Retinal pigment epithelial cell (primary cell): ENCODE measurements around the gene CLDN2.
A peak's percentile ranks its signal among the peaks of the same experiment; 100 is the strongest.

Experiments
- DNase-seq: peaks from one replicate; pipeline ENCODE4 v3.0.0-alpha.2; 2010; ENCODE audit warnings: low read depth
- H3K4me3 ChIP-seq: 2 replicates; pipeline ENCODE4 v1.5.1; 2011; ENCODE audit warnings: mild to moderate bottlenecking, low read length, control low read depth, moderate library complexity
- TF ChIP-seq, protein P1 (sequence below): conservative IDR thresholded peaks from 2 replicates; pipeline ENCODE4 v1.5.1; 2011; ENCODE audit warnings: low read depth, low read length, control low read depth, inconsistent platforms

CLDN2 gene

DNA sequence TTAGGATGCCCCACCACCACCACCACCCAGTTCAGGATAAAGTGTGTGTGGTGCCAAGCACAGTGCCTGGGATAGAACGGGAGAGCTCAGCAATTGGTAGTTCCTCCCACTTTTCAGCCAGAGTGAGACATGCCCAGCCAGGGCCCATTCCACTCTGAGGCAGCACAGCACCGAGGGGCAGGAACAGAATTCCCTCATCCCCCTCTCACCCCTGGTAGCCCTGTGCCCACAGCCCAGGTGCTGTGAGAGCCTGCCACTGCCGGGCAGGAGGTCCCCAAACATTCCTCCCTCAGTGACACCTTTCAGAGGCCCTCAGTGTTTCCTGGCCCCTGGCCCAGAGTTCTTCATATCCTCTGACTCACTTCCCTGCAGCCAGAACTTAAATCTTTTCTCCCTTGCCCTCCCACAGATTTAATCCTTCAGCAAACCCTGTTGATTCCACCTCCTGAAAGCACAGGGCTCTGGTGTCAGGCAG is 25.2 kb upstream of the CLDN2 start:
- H3K4me3 ChIP-seq = no peak overlapping the region
- TF ChIP-seq, protein P1, sequence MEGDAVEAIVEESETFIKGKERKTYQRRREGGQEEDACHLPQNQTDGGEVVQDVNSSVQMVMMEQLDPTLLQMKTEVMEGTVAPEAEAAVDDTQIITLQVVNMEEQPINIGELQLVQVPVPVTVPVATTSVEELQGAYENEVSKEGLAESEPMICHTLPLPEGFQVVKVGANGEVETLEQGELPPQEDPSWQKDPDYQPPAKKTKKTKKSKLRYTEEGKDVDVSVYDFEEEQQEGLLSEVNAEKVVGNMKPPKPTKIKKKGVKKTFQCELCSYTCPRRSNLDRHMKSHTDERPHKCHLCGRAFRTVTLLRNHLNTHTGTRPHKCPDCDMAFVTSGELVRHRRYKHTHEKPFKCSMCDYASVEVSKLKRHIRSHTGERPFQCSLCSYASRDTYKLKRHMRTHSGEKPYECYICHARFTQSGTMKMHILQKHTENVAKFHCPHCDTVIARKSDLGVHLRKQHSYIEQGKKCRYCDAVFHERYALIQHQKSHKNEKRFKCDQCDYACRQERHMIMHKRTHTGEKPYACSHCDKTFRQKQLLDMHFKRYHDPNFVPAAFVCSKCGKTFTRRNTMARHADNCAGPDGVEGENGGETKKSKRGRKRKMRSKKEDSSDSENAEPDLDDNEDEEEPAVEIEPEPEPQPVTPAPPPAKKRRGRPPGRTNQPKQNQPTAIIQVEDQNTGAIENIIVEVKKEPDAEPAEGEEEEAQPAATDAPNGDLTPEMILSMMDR = no peak
- peak; percentile 71 for DNase-seq

DNA sequence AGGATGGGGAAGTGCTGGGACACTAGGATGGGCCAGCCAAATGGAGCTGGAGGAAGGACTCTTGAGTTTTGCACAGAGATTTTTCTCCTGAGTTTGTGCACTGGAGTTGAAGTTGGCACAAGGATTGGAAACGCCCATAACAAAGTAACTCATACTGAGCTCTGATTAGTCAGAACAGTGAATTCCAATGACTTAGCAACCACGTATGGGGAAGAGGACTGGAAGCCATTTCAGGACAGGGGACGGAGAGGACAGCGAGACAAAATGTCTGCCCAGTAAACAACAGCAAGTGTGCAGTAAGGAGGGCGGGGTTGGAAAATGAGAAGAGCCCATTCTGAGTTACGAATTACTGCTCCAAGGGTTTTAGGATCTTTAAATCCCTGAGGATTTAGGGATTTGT is 22.9 kb upstream of the CLDN2 start:
- TF ChIP-seq, protein P1 = no peak
- DNase-seq = no peak
- no peak overlapping the region for H3K4me3 ChIP-seq

DNA sequence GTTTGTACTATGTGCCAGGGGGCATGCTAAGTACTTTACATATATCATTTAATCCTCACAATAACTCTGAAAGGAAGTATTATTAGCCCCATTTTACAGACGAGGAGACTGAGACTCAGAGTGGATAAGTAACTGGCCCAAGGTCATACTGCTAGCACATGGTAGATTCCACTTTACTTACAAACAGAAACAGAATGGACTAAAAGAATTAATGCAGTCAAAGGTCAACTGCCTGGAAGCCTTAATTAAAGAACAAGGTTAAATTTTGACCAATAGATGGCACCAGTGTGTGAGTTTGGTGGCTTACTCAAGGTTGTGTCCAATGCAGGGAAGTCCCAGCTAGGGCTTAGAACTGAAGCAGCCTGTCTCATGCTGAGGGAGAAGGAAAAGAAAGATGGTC is 21.7 kb upstream of the CLDN2 start:
- TF ChIP-seq, protein P1 = peak; percentile 33
- no peak for DNase-seq
- no peak overlapping the region for H3K4me3 ChIP-seq

DNA sequence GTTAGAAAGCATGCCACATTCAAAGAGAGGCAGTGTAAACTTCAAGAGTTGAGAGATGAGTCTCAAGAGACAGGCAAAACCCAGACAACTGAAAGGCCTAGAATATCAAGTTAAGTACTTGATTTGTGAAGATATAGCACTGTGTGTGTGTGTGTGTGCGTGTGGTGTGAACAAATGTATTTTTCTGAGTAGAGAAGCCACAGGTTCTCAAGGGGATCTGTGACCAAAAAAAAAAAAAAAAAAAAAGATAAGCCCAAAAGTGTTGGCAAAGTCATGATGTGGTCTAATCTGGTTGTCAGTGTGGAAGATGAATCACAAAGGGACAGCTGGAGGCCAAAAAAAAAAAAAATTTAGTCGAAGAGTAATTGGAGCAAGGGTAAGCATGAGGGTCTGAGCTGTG is 20.9 kb upstream of the CLDN2 start:
- TF ChIP-seq, protein P1 = no peak
- no peak overlapping the region for H3K4me3 ChIP-seq
- no peak for DNase-seq

DNA sequence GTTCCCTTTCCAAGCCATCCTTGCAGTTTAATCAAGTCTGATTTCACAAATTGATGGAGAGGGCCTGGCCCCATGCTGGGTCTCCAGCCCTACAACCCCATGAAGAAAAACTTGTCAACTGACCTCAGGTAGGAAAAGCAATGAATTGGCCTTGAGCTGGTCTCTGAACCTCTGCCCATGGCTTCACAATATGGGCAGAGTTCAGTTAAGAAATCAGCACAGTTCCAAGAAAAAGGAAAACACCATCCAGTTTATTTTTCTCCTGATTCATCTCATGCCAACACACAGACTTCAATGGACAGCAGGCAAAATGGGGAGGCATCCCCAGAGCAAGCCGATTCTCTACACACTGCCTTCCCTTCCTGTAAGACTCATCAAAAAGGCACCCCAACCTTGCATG is 20.4 kb upstream of the CLDN2 start:
- TF ChIP-seq, protein P1 = no peak
- no peak overlapping the region for H3K4me3 ChIP-seq
- DNase-seq = no peak

DNA sequence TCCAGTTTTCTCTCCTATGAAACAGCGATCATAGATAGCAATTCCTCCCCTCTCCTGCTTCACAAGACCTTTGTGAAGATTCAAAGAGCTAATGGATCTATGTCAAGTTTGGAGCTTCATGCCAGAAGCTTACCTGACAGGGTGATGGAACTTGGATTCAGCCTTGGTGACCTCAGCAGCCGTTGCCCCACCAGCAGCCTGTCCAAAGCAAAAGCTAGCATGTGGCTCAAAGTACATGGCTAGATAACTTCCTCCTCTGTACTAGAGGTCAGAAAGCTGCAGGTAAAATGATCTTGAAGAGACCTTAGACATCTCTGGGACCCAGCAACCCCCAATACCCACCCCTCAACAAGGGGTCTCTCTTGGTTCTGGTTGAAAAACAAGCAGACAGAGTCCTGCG is 18.9 kb upstream of the CLDN2 start:
- DNase-seq = no peak
- TF ChIP-seq, protein P1 = no peak
- H3K4me3 ChIP-seq = no peak overlapping the region

DNA sequence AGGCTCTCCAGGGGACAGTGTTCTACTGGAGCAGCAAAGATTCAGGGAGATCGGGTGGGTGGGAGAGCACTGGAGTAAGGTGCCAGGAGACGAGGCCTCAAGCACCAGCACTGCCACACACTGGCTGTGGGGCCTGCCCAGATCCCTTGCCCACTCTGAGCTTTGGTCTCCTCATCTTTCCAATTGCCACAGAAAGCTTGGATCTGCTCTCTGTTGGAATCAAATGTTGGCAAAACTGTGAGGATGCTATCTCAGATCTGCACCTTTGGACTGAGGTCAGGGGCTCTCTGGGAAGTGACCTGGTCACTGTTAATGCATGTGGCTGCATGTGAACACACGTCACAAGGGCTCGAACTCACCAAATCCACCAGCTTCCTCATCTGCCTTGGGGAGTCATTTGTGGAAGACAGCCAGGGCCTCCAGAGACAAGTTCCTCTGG is 18.4 kb upstream of the CLDN2 start:
- DNase-seq = no peak
- H3K4me3 ChIP-seq = no peak overlapping the region
- TF ChIP-seq, protein P1 = no peak
